HepG2 (cell line): ENCODE results near the gene ZNF83.

ENCODE experiments used
- MEIS2 ChIP-seq: sonication (generic); formaldehyde crosslinking; IDR thresholded peaks from 2 replicates; pipeline ENCODE4 v1.9.0; 2021; ENCODE audit warnings: mild to moderate bottlenecking, missing genetic modification reagents
- NR2F6 ChIP-seq, 2 experiments: IDR thresholded peaks; 2 replicates each; pipeline ENCODE4 v1.6.1; 2016; ENCODE audit warnings: antibody characterized with exemption in 1 of 2, mild to moderate bottlenecking in 1 of 2
- RBAK ChIP-seq: sonication (generic); formaldehyde crosslinking; IDR thresholded peaks from 2 replicates; pipeline ENCODE4 v1.5.1; 2020; ENCODE audit warnings: mild to moderate bottlenecking, missing genetic modification reagents
- TBL1XR1 ChIP-seq: fragments of 150-350 bp; IDR thresholded peaks from 2 replicates; pipeline ENCODE4 v1.6.1; 2014; ENCODE audit warnings: borderline replicate concordance, low read length; ENCODE audit not compliant: partially characterized antibody
- TCF7L2 ChIP-seq: IDR thresholded peaks from 2 replicates; pipeline ENCODE4 v1.6.1; 2011; ENCODE audit warnings: mild to moderate bottlenecking, low read depth, low read length, moderate library complexity
- ZNF263 ChIP-seq: sonication (generic); formaldehyde crosslinking; IDR thresholded peaks from 2 replicates; pipeline ENCODE4 v1.4.0; 2020; ENCODE audit warnings: missing genetic modification reagents
- ZNF460 ChIP-seq: sonication (generic); formaldehyde crosslinking; IDR thresholded peaks from 2 replicates; pipeline ENCODE4 v1.5.1; 2020; ENCODE audit warnings: missing genetic modification reagents, mild to moderate bottlenecking, borderline replicate concordance
- TF ChIP-seq, protein P1 (sequence below): sonication (generic); formaldehyde crosslinking; IDR thresholded peaks from 2 replicates; pipeline ENCODE4 v1.5.0; 2020; ENCODE audit warnings: mild to moderate bottlenecking, missing genetic modification reagents, moderate library complexity
- TF ChIP-seq, protein P2 (sequence below): sonication (generic); formaldehyde crosslinking; IDR thresholded peaks from 2 replicates; pipeline ENCODE4 v1.4.0; 2020; ENCODE audit warnings: mild to moderate bottlenecking, missing genetic modification reagents, borderline replicate concordance

DNA sequence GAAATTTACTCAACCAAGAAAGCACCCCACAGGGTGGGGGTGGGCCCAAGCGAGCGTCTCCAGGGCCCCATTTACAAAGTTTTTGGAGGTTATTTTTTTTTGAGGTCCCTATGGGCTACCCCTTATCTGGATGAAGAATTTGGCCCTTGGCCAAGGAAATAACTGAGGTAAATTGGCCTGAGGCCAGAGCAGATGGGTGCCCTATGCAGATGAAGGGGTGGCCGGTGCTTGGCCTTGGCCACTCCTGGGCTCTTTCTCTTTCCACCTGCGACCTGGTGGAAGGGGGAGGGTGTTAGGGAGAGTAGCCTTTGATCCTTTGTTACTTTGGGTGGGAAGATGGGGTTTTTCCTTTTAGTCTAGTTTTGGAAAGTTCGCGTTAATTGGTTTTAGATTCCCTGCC is 52.6 kb downstream of the ZNF83 start:
- TF ChIP-seq, protein P1, sequence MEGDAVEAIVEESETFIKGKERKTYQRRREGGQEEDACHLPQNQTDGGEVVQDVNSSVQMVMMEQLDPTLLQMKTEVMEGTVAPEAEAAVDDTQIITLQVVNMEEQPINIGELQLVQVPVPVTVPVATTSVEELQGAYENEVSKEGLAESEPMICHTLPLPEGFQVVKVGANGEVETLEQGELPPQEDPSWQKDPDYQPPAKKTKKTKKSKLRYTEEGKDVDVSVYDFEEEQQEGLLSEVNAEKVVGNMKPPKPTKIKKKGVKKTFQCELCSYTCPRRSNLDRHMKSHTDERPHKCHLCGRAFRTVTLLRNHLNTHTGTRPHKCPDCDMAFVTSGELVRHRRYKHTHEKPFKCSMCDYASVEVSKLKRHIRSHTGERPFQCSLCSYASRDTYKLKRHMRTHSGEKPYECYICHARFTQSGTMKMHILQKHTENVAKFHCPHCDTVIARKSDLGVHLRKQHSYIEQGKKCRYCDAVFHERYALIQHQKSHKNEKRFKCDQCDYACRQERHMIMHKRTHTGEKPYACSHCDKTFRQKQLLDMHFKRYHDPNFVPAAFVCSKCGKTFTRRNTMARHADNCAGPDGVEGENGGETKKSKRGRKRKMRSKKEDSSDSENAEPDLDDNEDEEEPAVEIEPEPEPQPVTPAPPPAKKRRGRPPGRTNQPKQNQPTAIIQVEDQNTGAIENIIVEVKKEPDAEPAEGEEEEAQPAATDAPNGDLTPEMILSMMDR (CRISPR knock-in tag) = no peak
- TF ChIP-seq, protein P2, sequence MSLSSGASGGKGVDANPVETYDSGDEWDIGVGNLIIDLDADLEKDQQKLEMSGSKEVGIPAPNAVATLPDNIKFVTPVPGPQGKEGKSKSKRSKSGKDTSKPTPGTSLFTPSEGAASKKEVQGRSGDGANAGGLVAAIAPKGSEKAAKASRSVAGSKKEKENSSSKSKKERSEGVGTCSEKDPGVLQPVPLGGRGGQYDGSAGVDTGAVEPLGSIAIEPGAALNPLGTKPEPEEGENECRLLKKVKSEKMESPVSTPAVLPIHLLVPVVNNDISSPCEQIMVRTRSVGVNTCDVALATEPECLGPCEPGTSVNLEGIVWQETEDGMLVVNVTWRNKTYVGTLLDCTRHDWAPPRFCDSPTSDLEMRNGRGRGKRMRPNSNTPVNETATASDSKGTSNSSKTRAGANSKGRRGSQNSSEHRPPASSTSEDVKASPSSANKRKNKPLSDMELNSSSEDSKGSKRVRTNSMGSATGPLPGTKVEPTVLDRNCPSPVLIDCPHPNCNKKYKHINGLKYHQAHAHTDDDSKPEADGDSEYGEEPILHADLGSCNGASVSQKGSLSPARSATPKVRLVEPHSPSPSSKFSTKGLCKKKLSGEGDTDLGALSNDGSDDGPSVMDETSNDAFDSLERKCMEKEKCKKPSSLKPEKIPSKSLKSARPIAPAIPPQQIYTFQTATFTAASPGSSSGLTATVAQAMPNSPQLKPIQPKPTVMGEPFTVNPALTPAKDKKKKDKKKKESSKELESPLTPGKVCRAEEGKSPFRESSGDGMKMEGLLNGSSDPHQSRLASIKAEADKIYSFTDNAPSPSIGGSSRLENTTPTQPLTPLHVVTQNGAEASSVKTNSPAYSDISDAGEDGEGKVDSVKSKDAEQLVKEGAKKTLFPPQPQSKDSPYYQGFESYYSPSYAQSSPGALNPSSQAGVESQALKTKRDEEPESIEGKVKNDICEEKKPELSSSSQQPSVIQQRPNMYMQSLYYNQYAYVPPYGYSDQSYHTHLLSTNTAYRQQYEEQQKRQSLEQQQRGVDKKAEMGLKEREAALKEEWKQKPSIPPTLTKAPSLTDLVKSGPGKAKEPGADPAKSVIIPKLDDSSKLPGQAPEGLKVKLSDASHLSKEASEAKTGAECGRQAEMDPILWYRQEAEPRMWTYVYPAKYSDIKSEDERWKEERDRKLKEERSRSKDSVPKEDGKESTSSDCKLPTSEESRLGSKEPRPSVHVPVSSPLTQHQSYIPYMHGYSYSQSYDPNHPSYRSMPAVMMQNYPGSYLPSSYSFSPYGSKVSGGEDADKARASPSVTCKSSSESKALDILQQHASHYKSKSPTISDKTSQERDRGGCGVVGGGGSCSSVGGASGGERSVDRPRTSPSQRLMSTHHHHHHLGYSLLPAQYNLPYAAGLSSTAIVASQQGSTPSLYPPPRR (CRISPR knock-in tag) = no peak
- no peak for TF ChIP-seq ZNF263 (CRISPR knock-in tag)
- no peak for TF ChIP-seq TCF7L2
- TF ChIP-seq RBAK = no peak
- no peak for TF ChIP-seq MEIS2 (CRISPR knock-in tag)
- no peak for TF ChIP-seq ZNF460 (CRISPR knock-in tag)
- TF ChIP-seq NR2F6 (IDR thresholded peaks at IDR 0.05) = no peak
- no peak for TF ChIP-seq NR2F6 (CRISPR knock-in tag; IDR thresholded peaks at IDR 0.05)
- TF ChIP-seq TBL1XR1 = no peak
